Panc1 (cell line): ENCODE results near the gene RGS3.

ENCODE experiments used
- CTCF ChIP-seq: fragments of 450-650 bp; IDR thresholded peaks from 2 replicates; pipeline ENCODE4 v1.5.1; 2017; ENCODE audit warnings: mild to moderate bottlenecking
- POLR2AphosphoS5 ChIP-seq: IDR thresholded peaks from 2 replicates; pipeline ENCODE4 v1.6.1; 2012; ENCODE audit warnings: mild to moderate bottlenecking, low read depth, low read length, moderate library complexity
- TCF7L2 ChIP-seq: IDR thresholded peaks from 2 replicates; pipeline ENCODE4 v1.6.1; 2011; ENCODE audit warnings: mild to moderate bottlenecking, low read depth, low read length, inconsistent platforms

- TF ChIP-seq CTCF: no peak
- TF ChIP-seq POLR2AphosphoS5: no peak
- no peak for TF ChIP-seq TCF7L2
Observed at GRCh38 chr9:113624721-113625120, 161.2 kb downstream of the RGS3 start.
